Liver (tissue), 3 donors: ENCODE data around the gene COQ7.

ENCODE experiments used
- CTCF ChIP-seq: fragments of 150-350 bp; IDR thresholded peaks from 2 replicates; pipeline ENCODE4 v1.5.1; 2017; ENCODE audit warnings: improper control_type of control experiment, low read depth, low read length; ENCODE audit not compliant: missing input control
- FOXA1 ChIP-seq: IDR thresholded peaks from 2 replicates; pipeline ENCODE4 v1.6.1; 2016; ENCODE audit warnings: antibody characterized with exemption
- GABPA ChIP-seq, 2 donors: IDR thresholded peaks in 1 of 2; conservative IDR thresholded peaks in 1 of 2; 2 replicates each; pipeline ENCODE4 v1.6.1; 2016; ENCODE audit warnings: antibody characterized with exemption in 2 of 2, mild to moderate bottlenecking in 1 of 2, moderate library complexity in 1 of 2
- MAX ChIP-seq: IDR thresholded peaks from 2 replicates; pipeline ENCODE4 v1.6.1; 2016; ENCODE audit warnings: antibody characterized with exemption
- SP1 ChIP-seq: IDR thresholded peaks from 2 replicates; pipeline ENCODE4 v1.6.1; 2018; ENCODE audit warnings: antibody characterized with exemption, mild to moderate bottlenecking
- YY1 ChIP-seq: IDR thresholded peaks from 2 replicates; pipeline ENCODE4 v1.6.1; 2016; ENCODE audit warnings: antibody characterized with exemption, mild to moderate bottlenecking
- donor health status: healthy.
- donor health status: healthy.

GRCh38 chr16:19021747-19022146, 45.7 kb upstream of the COQ7 start:
- TF ChIP-seq MAX = no peak
- no peak for TF ChIP-seq CTCF
- TF ChIP-seq FOXA1 = no peak
- no peak for TF ChIP-seq YY1
- TF ChIP-seq SP1 = no peak
- no peak for TF ChIP-seq GABPA (IDR thresholded peaks at IDR 0.05 in 1 of 2, conservative IDR thresholded peaks at IDR 0.05 in 1 of 2)
